SK-MEL-5 (cell line): ENCODE data around the gene PRKCE. TPM values are rescaled to one million over a fixed set of nuclear protein-coding genes. Genes with fewer than 3 reads are reported as not detected.

ENCODE experiments used
- DNase-seq: peaks from one replicate; pipeline ENCODE4 v3.0.0-alpha.2; 2016; ENCODE audit warnings: low read depth, low spot score
- in situ Hi-C: cut with HindIII; loops from 2 replicates; pipeline ENCODE4 v1.10.0; 2016; ENCODE audit warnings: low sequenced_read_pairs, high pct_unique_total_duplicates, low pct_unique_long_range_greater_than_20kb
- total RNA-seq: library from RNA; depleted of rRNA; stranded (reverse); fragments of >200 nt; shearing (Covaris generic); gene quantifications from 2 replicates; pipeline ENCODE4 v1.2.3, GENCODE V29; 2014

PRKCE gene
- total RNA-seq, 1 experiment from 2014 or later, result 22.9 TPM

- no peak for DNase-seq
- in situ Hi-C loops, result no loop called here
These were observed 77.0 kb downstream of the PRKCE start for GRCh38 chr2:45728458-45728942.

GRCh38 chr2:45729753-45730512, 78.5 kb downstream of the PRKCE start:
- peak; percentile 71 for DNase-seq
- in situ Hi-C loops, result no loop called here

GRCh38 chr2:45731141-45731540, 79.7 kb downstream of the PRKCE start:
- in situ Hi-C loops, result no loop called here
- DNase-seq, result no peak

- no peak for DNase-seq
- in situ Hi-C loops, result no loop called here
These were observed 81.0 kb downstream of the PRKCE start for GRCh38 chr2:45732436-45732835.

GRCh38 chr2:45732946-45733345, 81.5 kb downstream of the PRKCE start:
- in situ Hi-C loops, result no loop called here
- no peak for DNase-seq

GRCh38 chr2:45734336-45734735, 82.9 kb downstream of the PRKCE start:
- in situ Hi-C loops, result no loop called here
- no peak for DNase-seq

- in situ Hi-C loops, result no loop called here
- peak; percentile 14 for DNase-seq
These were observed 83.5 kb downstream of the PRKCE start for GRCh38 chr2:45734952-45735351.

GRCh38 chr2:45736757-45737704, 85.6 kb downstream of the PRKCE start:
- no peak for DNase-seq
- in situ Hi-C loops, result no loop called here

- no peak for DNase-seq
- in situ Hi-C loops, result no loop called here
These were observed 88.5 kb downstream of the PRKCE start for GRCh38 chr2:45739796-45740485.

- DNase-seq, result no peak
- in situ Hi-C loops, result no loop called here
These were observed 89.8 kb downstream of the PRKCE start for GRCh38 chr2:45741161-45741850.

- in situ Hi-C loops, result no loop called here
- DNase-seq, result no peak
These were observed 92.3 kb downstream of the PRKCE start for GRCh38 chr2:45743531-45744396.

GRCh38 chr2:45745231-45745630, 93.8 kb downstream of the PRKCE start:
- in situ Hi-C loops, result no loop called here
- no peak for DNase-seq

GRCh38 chr2:45746888-45747287, 95.4 kb downstream of the PRKCE start:
- in situ Hi-C loops, result no loop called here
- DNase-seq, result no peak

- DNase-seq, result no peak
- in situ Hi-C loops, result no loop called here
These were observed 95.9 kb downstream of the PRKCE start for GRCh38 chr2:45747363-45747762.

GRCh38 chr2:45748239-45748638, 96.8 kb downstream of the PRKCE start:
- in situ Hi-C loops, result no loop called here
- DNase-seq, result no peak

GRCh38 chr2:45750001-45750400, 98.5 kb downstream of the PRKCE start:
- no peak for DNase-seq
- in situ Hi-C loops, result no loop called here

- DNase-seq, result no peak
- in situ Hi-C loops, result no loop called here
These were observed 99.0 kb downstream of the PRKCE start for GRCh38 chr2:45750484-45750883.
